Epithelial cell of prostate (primary cell): ENCODE results near the gene CYSRT1.
"Not testable (repeated sequence)": the region's sequence is repeated elsewhere in the genome, so short reads cannot be mapped to it uniquely, and the experiment has no call there.

Experiments
- DNase-seq: peaks from one replicate; pipeline ENCODE4 v3.0.0-alpha.2; 2011; ENCODE audit warnings: low read depth, low spot score
- H3K27ac ChIP-seq: fragments of 450-650 bp; 2 replicates; pipeline ENCODE4 v1.5.1; 2017; ENCODE audit warnings: mild to moderate bottlenecking

The CYSRT1 gene

GRCh38 chr9:137234055-137234697 lies 9.2 kb downstream of the CYSRT1 start:
- no peak overlapping the region for H3K27ac ChIP-seq
- DNase-seq, result no peak

DNA sequence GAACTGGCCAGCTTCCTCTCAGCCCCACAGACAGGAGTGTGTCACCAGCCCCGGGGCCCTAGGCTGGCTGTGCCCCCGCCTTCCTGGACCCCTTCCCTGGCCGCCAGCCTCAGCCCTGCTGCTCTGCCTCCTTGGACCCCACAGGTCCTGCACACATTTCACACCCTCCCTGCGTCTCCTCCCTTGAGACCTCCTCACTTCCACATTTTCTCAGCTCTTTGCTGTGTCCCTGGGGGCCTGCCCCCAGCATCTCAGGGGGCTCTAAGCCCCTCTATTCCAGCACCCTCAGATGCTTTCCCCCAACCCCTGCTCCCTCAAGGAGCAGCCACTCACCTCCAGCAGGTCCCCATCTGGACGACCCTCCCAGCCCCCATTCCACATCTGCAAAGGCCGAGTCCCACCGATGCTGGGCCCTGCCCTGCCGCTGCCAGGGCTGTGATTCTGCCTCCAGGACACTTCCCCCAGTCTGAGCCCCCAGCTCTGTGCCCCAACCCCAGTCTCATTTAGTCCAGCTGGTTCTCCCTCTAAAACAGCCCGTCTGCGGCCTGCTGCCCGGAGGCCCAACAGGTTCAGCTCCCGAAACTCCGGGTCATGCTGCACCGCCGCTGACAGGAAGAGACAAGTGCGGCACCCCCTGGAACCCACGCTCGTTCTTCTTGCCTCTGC lies 9.9 kb downstream of the CYSRT1 start:
- no peak overlapping the region for H3K27ac ChIP-seq
- DNase-seq, result no peak

- DNase-seq, result no peak
- no peak overlapping the region for H3K27ac ChIP-seq
Measured at GRCh38 chr9:137235424-137236237, 10.7 kb downstream of the CYSRT1 start.

DNA sequence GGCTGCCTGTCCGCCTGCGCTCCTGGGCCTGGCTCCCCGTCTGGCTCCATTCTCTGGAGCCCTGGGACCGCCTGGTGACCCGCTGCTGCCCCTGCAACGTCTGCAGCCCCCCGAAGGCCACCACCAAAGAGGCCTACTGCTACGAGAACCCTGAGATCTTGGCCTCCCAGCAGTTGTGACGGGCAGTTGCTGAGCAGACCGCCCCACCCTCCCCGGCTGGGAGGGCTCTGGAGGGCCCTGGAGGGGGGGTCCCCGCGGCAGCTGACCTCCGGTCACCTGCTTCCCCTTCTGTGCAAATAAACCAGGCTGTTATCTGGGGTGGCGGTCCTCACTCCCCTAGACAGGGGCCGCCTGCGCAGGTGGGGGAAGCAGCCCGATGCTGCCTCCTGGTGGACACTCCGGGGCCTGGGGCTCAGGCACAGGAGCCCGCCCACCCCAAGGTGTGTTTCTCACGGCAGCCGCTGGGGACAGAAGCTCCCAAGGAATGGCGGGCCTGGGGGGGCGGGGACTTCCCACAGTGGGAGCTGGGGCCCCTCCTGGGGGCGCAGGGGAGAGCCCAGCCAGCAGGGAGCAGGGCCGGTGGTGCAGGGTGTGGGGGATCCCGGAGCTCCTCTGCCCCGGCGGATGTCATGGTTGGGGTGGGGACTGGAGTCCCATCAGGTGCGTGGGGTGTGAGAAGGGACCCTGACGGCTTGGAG lies 11.4 kb downstream of the CYSRT1 start:
- H3K27ac ChIP-seq, result no peak overlapping the region
- DNase-seq, result no peak

- DNase-seq, result no peak
- H3K27ac ChIP-seq, result no peak overlapping the region
Measured at GRCh38 chr9:137236936-137237421, 12.0 kb downstream of the CYSRT1 start.

- DNase-seq, result no peak
- no peak overlapping the region for H3K27ac ChIP-seq
Measured at GRCh38 chr9:137237759-137238726, 13.1 kb downstream of the CYSRT1 start.

GRCh38 chr9:137239541-137240200 lies 14.7 kb downstream of the CYSRT1 start:
- peak overlapping the region; percentile 97 for H3K27ac ChIP-seq
- not testable (repeated sequence) for DNase-seq

- DNase-seq, result no peak
- H3K27ac ChIP-seq, result peak overlapping the region; percentile 97
Measured at GRCh38 chr9:137240318-137240840, 15.4 kb downstream of the CYSRT1 start.

GRCh38 chr9:137240841-137241489 lies 16.0 kb downstream of the CYSRT1 start, which contains the start of gene TUBB4B:
TSS of gene TUBB4B (plus strand) at chr9:137241287. CDS start at chr9:137241361, 74 bp downstream.
- DNase-seq, result peak; percentile 99
- H3K27ac ChIP-seq, result peak within 1 kb of the TSS; percentile 97

- DNase-seq, result no peak
- peak overlapping the region; percentile 97 for H3K27ac ChIP-seq
Measured at GRCh38 chr9:137241490-137242268, 16.7 kb downstream of the CYSRT1 start.

DNA sequence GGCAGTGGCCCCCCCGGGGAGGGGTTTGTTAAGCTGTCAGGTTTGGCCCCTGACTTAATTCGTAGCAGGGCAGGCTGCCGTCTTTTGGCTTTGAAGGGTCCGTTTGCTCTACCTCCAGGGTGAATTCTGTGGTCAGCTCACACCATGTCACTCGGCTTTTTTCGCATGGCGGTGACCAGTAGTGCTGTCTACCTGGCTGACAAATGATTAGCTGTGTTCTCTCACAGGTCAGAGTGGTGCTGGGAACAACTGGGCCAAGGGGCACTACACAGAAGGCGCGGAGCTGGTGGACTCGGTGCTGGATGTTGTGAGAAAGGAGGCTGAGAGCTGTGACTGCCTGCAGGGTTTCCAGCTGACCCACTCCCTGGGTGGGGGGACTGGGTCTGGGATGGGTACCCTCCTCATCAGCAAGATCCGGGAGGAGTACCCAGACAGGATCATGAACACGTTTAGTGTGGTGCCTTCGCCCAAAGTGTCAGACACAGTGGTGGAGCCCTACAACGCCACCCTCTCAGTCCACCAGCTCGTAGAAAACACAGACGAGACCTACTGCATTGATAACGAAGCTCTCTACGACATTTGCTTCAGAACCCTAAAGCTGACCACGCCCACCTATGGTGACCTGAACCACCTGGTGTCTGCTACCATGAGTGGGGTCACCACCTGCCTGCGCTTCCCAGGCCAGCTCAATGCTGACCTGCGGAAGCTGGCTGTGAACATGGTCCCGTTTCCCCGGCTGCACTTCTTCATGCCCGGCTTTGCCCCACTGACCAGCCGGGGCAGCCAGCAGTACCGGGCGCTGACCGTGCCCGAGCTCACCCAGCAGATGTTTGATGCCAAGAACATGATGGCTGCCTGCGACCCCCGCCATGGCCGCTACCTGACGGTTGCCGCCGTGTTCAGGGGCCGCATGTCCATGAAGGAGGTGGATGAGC lies 17.6 kb downstream of the CYSRT1 start:
- H3K27ac ChIP-seq, result peak overlapping the region; percentile 97
- DNase-seq, result no peak

GRCh38 chr9:137243266-137243625 lies 18.3 kb downstream of the CYSRT1 start:
- H3K27ac ChIP-seq, result peak overlapping the region; percentile 97
- DNase-seq, result not testable (repeated sequence)

DNA sequence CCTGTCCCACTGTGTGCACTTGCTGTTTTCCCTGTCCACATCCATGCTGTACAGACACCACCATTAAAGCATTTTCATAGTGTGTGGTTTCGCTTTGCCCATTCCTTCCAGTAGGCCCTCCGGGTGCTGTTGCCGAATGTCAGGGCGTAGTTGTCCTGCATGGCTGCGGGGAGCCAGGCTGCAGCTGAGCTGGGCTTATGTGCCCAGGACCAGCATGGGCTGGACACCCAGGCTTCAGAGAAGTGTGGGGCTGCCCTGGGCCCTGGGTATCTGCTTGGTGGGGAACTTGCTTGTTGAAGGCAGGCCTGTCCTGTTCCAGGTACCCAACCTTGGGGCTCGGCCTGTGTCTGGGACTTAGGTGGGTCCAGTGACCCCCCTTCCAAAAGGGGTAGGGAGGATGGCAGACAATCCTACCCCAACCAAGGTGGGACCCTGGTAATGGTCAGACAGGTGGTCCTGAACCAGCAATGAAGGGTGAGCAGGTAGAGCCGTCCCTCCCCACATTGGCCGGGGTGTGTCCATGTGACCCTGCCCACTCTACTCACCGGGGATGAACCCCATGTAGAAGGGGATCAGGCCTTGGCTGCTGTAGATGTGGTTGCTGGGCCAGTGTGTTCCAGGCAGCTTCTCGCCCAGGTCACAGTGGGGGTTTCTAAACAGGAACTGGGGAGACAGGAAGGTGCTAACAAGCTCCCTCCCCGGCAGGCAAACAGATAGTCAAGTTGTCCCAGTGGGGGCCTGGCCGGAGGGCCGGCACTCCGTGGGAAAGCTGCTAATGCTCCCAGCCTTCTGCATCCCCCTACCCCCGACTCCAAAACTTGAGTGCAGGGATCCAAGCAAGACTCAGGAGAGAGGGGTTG lies 18.9 kb downstream of the CYSRT1 start:
- H3K27ac ChIP-seq, result peak overlapping the region; percentile 97
- no peak for DNase-seq

GRCh38 chr9:137244486-137245449 lies 19.8 kb downstream of the CYSRT1 start:
- peak overlapping the region; percentile 97 for H3K27ac ChIP-seq
- DNase-seq, result no peak
